A673 (cell line): ENCODE measurements around the gene ZNF512B. TPM values are rescaled to one million over a fixed set of nuclear protein-coding genes. Genes with fewer than 3 reads are reported as not detected.
"Not testable (repeated sequence)": the region's sequence is repeated elsewhere in the genome, so short reads cannot be mapped to it uniquely, and the experiment has no call there.

ENCODE experiments used
- BruUV-seq: library from RNA; stranded (reverse); fragments of 400-500 nt; replicated peaks from 2 replicates; lab custom pipeline; 2021; lab: Mats Ljungman, UMichigan
- CTCF ChIA-PET: fragments of 300-600 bp; sonication (Branson Sonifier 250); formaldehyde crosslinking; loops from one replicate; lab custom pipeline; 2022; ENCODE audit warnings: antibody characterized with exemption; lab: Charles Lee
- POLR2A ChIA-PET: fragments of 300-600 bp; sonication (Branson Sonifier 250); formaldehyde crosslinking; loops from one replicate; lab custom pipeline; 2022; ENCODE audit warnings: antibody characterized with exemption; ENCODE audit not compliant: low non-redundant PET; lab: Charles Lee
- DNase-seq: peaks from one replicate; pipeline ENCODE4 v3.0.0-alpha.2; 2015; ENCODE audit warnings: low spot score
- H3K27ac ChIP-seq: fragments of 200-600 bp; sonication (generic); 2 replicates; pipeline ENCODE4 v1.5.1; 2016; ENCODE audit warnings: mixed run types, low read depth, mild to moderate bottlenecking, mixed read lengths, antibody characterized with exemption, low read length; ENCODE audit not compliant: poor library complexity, severe bottlenecking
- H3K27me3 ChIP-seq: fragments of 200-600 bp; sonication (generic); replicated peaks from 2 replicates; pipeline ENCODE4 v1.6.1; 2017; ENCODE audit warnings: mixed run types, low read depth, mild to moderate bottlenecking, mixed read lengths, antibody characterized with exemption, low read length; ENCODE audit not compliant: insufficient read depth, poor library complexity
- H3K36me3 ChIP-seq: fragments of 200-600 bp; sonication (generic); 2 replicates; pipeline ENCODE4 v1.6.1; 2016; ENCODE audit warnings: mixed run types, mild to moderate bottlenecking, mixed read lengths, antibody characterized with exemption, low read length; ENCODE audit not compliant: insufficient read depth, poor library complexity, severe bottlenecking
- H3K4me1 ChIP-seq: fragments of 200-600 bp; sonication (generic); 2 replicates; pipeline ENCODE4 v1.6.1; 2017; ENCODE audit warnings: mixed run types, mild to moderate bottlenecking, mixed read lengths, antibody characterized with exemption, low read length; ENCODE audit not compliant: insufficient read depth, poor library complexity, severe bottlenecking
- H3K4me3 ChIP-seq: fragments of 200-600 bp; sonication (generic); 2 replicates; pipeline ENCODE4 v1.5.1; 2016; ENCODE audit warnings: low read depth, mixed run types, mild to moderate bottlenecking, mixed read lengths, low read length; ENCODE audit not compliant: poor library complexity, severe bottlenecking
- H3K9me3 ChIP-seq: fragments of 200-600 bp; sonication (generic); 2 replicates; pipeline ENCODE4 v1.6.1; 2016; ENCODE audit warnings: mixed run types, low read depth, mild to moderate bottlenecking, mixed read lengths, antibody characterized with exemption, low read length; ENCODE audit not compliant: poor library complexity, severe bottlenecking
- EZH2 ChIP-seq: fragments of 200-600 bp; sonication (generic); IDR thresholded peaks from 2 replicates; pipeline ENCODE4 v1.6.1; 2017; ENCODE audit warnings: borderline replicate concordance, low read depth, mild to moderate bottlenecking, mixed read lengths, antibody characterized with exemption, low read length; ENCODE audit not compliant: poor library complexity, severe bottlenecking
- intact Hi-C: fragments of 100-400 bp; cut with micrococcal nuclease; formaldehyde crosslinking; loops from one replicate; pipeline ENCODE4 v1.10.0; 2022; ENCODE audit not compliant: unreplicated experiment
- total RNA-seq: library from RNA; stranded (reverse); gene quantifications from 2 replicates; pipeline ENCODE4 v1.2.3, GENCODE V29; 2021
- TF ChIP-seq, protein P1 (sequence below): fragments of 300-800, 200-600 bp; sonication (generic); conservative IDR thresholded peaks from 2 replicates; pipeline ENCODE4 v1.5.1; 2017; ENCODE audit warnings: low read depth, mild to moderate bottlenecking, antibody characterized with exemption, low read length, moderate library complexity, mixed read lengths

The ZNF512B gene
- total RNA-seq, 1 experiment from 2014 or later: 28.9 TPM

DNA sequence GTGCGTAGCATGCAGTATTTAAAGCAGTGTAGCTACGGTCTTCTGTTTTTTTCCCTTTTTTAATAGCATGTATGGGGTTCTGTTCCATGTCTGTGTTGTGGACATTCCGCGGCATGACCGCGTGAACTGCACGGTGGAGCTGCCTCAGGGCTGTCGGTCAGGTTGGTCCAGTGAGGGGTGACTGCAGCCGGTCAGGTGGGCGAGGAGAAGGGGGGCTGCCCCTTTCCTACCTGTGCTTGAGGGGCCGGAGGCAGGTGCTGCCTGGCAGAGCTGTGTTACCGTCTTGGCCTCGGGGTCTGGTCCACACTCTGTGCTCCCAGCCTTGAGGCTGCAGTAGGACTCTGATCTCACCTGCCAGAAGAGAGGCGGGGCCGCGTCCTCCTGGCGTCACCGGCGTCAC, 38.0 kb downstream of the ZNF512B start:
- H3K27ac ChIP-seq: no peak overlapping the region
- intact Hi-C loops: no loop called here
- TF ChIP-seq EZH2: no peak
- TF ChIP-seq, protein P1, sequence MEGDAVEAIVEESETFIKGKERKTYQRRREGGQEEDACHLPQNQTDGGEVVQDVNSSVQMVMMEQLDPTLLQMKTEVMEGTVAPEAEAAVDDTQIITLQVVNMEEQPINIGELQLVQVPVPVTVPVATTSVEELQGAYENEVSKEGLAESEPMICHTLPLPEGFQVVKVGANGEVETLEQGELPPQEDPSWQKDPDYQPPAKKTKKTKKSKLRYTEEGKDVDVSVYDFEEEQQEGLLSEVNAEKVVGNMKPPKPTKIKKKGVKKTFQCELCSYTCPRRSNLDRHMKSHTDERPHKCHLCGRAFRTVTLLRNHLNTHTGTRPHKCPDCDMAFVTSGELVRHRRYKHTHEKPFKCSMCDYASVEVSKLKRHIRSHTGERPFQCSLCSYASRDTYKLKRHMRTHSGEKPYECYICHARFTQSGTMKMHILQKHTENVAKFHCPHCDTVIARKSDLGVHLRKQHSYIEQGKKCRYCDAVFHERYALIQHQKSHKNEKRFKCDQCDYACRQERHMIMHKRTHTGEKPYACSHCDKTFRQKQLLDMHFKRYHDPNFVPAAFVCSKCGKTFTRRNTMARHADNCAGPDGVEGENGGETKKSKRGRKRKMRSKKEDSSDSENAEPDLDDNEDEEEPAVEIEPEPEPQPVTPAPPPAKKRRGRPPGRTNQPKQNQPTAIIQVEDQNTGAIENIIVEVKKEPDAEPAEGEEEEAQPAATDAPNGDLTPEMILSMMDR: no peak
- H3K4me3 ChIP-seq: no peak overlapping the region
- H3K9me3 ChIP-seq: no peaks in the 10 kb centered on the region
- TSS peak; percentile 5 for BruUV-seq
- peaks cover 41% of the 10 kb centered on the region for H3K36me3 ChIP-seq
- CTCF ChIA-PET: no interaction called here
- H3K27me3 ChIP-seq: no peaks in the 10 kb centered on the region
- DNase-seq: no peak
- POLR2A ChIA-PET: no interaction called here
- H3K4me1 ChIP-seq: no peaks in the 10 kb centered on the region

GRCh38 chr20:63930971-63931553, 38.7 kb downstream of the ZNF512B start:
- no peak for DNase-seq
- intact Hi-C loops: no loop called here
- H3K27me3 ChIP-seq: no peaks in the 10 kb centered on the region
- BruUV-seq: no TSS peak
- H3K36me3 ChIP-seq: peaks cover 41% of the 10 kb centered on the region
- POLR2A ChIA-PET: no interaction called here
- H3K4me3 ChIP-seq: no peak overlapping the region
- CTCF ChIA-PET: no interaction called here
- TF ChIP-seq, protein P1: no peak
- no peak for TF ChIP-seq EZH2
- H3K9me3 ChIP-seq: no peaks in the 10 kb centered on the region
- H3K27ac ChIP-seq: no peak overlapping the region
- H3K4me1 ChIP-seq: no peaks in the 10 kb centered on the region

DNA sequence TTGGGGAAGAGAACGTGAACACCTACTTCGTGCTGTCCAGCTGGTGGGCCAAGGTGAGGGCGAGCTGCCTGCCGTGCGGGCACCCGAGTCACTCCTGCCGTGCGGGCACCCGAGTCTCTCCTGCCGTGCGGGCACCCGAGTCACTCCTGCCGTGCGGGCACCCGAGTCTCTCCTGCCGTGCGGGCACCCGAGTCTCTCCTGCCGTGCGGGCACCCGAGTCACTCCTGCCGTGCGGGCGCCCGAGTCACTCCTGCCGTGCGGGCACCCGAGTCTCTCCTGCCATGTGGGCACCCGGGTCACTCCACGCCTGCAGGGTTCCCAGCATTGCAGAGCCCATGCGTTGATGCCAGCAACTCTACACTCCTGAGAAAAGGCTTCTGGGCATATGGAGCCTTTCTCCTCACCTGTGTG, 40.3 kb downstream of the ZNF512B start:
- intact Hi-C loops, BruUV-seq, CTCF ChIA-PET, DNase-seq, POLR2A ChIA-PET, H3K27ac ChIP-seq, H3K9me3 ChIP-seq, H3K4me1 ChIP-seq, H3K4me3 ChIP-seq, H3K27me3 ChIP-seq: not testable (repeated sequence)
- H3K36me3 ChIP-seq: peaks cover 41% of the 10 kb centered on the region

- POLR2A ChIA-PET: no interaction called here
- intact Hi-C loops: no loop called here
- H3K27me3 ChIP-seq: no peaks in the 10 kb centered on the region
- peaks cover 41% of the 10 kb centered on the region for H3K36me3 ChIP-seq
- H3K9me3 ChIP-seq: no peaks in the 10 kb centered on the region
- BruUV-seq: no TSS peak
- H3K4me3 ChIP-seq: no peak overlapping the region
- TF ChIP-seq EZH2: no peak
- TF ChIP-seq, protein P1: no peak
- DNase-seq: no peak
- no peaks in the 10 kb centered on the region for H3K4me1 ChIP-seq
- CTCF ChIA-PET: no interaction called here
- H3K27ac ChIP-seq: no peak overlapping the region
These were observed 40.7 kb downstream of the ZNF512B start for GRCh38 chr20:63929071-63929470.
